Muscle layer of colon (tissue), 2 donors: ENCODE measurements around the gene TYRO3.
A peak's percentile ranks its signal among the peaks of the same experiment; 100 is the strongest.

Source experiments
- H3K27ac ChIP-seq: one replicate; pipeline ENCODE4 v1.7.0; 2013; ENCODE audit warnings: low read depth, mild to moderate bottlenecking, low read length, moderate library complexity
- H3K27me3 ChIP-seq, 2 donors: one replicate each; pipeline ENCODE4 v1.7.0; 2013; ENCODE audit warnings: low read length in 2 of 2, mild to moderate bottlenecking in 2 of 2; ENCODE audit not compliant: insufficient read depth in 2 of 2, control insufficient read depth in 1 of 2
- H3K36me3 ChIP-seq: one replicate; pipeline ENCODE4 v1.7.0; 2013; ENCODE audit warnings: mild to moderate bottlenecking, low read length; ENCODE audit not compliant: insufficient read depth
- H3K4me1 ChIP-seq: one replicate; pipeline ENCODE4 v1.7.0; 2013; ENCODE audit warnings: mild to moderate bottlenecking, low read length; ENCODE audit not compliant: insufficient read depth
- H3K4me3 ChIP-seq, 2 donors: one replicate each; pipeline ENCODE4 v1.7.0; 2013; ENCODE audit warnings: low read length in 2 of 2, low read depth in 1 of 2, mild to moderate bottlenecking in 1 of 2, moderate library complexity in 1 of 2
- H3K9ac ChIP-seq: one replicate; pipeline ENCODE4 v1.7.0; 2013; ENCODE audit warnings: low read length
- H3K9me3 ChIP-seq: one replicate; pipeline ENCODE4 v1.7.0; 2013; ENCODE audit warnings: mild to moderate bottlenecking, low read length
- donor health status: abdominal sarcoma.
- donor health status: Adenocarcinoma of cecum.

TYRO3 gene

GRCh38 chr15:41554915-41555314, 4.1 kb upstream of the TYRO3 start:
- Histone ChIP-seq H3K4me3 (no peak overlapping the region), H3K27ac (no peak overlapping the region), H3K36me3 (no peaks in the 10 kb centered on the region), H3K9ac (no peak overlapping the region), H3K4me1 (peaks cover 6% of the 10 kb centered on the region), H3K9me3 (no peaks in the 10 kb centered on the region), H3K27me3 (no peaks in the 10 kb centered on the region)

- H3K36me3 ChIP-seq = no peaks in the 10 kb centered on the region
- H3K4me3 ChIP-seq = no peak overlapping the region
- H3K9me3 ChIP-seq = no peaks in the 10 kb centered on the region
- peaks cover 6% of the 10 kb centered on the region for H3K4me1 ChIP-seq
- H3K27me3 ChIP-seq = no peaks in the 10 kb centered on the region
- no peak overlapping the region for H3K9ac ChIP-seq
- H3K27ac ChIP-seq = no peak overlapping the region
Measured at GRCh38 chr15:41556677-41557076, 2.3 kb upstream of the TYRO3 start.

DNA sequence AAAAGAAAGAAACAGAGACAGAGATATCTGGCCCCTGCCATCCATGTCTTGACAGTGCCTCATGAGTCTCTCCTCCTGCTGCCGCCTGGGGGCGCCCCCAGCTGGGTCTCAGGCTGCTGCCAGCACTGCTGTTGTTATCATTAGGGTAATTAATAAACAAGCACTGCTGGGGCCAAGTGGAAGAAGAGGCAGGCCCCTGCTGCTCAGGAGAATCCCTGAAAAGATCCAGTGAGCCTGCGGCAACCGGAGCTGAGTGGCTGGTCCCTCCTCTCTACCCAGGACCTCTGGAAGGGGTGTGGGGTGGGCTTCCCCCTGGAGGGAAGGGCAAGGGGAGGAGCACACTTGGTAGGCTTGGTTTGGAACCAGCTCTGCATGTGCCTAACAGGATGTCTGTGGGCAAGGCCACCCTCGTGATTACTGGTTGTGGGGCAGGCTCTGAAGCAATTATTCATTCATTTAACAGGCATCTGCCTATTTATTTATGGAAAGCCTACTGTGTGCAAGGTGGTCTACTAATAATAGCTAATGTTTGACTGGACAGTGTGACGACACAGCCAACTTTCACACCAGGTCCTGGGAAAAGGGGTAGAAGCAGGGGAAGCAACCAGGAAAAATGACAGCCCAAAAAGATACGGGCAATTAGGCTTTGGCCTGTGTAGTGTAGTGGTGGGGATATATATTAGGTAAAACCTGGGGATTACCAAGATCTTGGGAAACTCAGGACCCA, 1.2 kb upstream of the TYRO3 start:
- Histone ChIP-seq H3K27ac (no peak overlapping the region), H3K9me3 (no peaks in the 10 kb centered on the region), H3K27me3 (no peaks in the 10 kb centered on the region), H3K36me3 (no peaks in the 10 kb centered on the region), H3K4me3 (peak overlapping the region in 1 of 2 donors; percentile 61), H3K9ac (no peak overlapping the region), H3K4me1 (peaks cover 6% of the 10 kb centered on the region)

DNA sequence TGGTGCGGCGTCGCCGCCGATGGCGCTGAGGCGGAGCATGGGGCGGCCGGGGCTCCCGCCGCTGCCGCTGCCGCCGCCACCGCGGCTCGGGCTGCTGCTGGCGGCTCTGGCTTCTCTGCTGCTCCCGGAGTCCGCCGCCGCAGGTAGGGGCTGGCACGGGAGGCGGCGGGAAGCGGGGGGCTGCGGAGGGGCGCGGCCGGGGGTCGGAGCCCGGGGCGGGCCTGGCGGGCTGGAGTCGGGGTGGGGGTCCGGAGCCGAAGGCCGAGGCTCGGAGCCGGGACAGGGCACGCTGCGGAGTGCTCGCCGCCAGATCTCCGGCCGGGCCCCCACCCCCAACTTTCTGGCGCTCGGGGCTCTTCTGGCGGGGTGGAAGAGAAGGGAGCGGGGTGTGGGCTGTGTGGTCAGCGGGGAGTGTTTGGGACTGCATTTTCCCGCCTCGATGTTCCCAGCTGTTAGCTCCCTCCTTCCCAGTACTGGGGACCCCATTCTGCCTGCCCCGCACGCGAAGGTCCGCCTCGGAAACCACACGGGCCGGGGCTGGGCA, 299 bp downstream of the TYRO3 start:
- H3K27ac ChIP-seq = no peak overlapping the region
- no peaks in the 10 kb centered on the region for H3K9me3 ChIP-seq
- no peaks in the 10 kb centered on the region for H3K36me3 ChIP-seq
- no peaks in the 10 kb centered on the region for H3K27me3 ChIP-seq
- H3K4me1 ChIP-seq = peaks cover 6% of the 10 kb centered on the region
- H3K4me3 ChIP-seq = peak overlapping the region; percentile 43 to 58
- H3K9ac ChIP-seq = peak overlapping the region; percentile 44

DNA sequence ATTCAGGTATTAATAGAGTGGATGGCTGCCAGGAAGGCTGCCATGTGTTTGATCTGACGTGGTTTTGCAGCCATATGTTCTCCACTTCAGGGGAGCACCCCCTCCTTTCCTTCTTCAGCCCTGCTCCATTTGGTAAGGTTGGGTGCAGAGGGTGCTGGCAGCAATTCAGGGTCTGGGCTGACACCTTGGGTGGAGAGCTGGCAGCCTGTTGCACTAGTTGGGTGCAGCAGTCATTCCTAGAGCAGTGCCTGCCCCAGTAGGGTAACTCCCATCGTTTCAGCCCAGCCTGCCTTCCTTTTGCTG, 1.5 kb downstream of the TYRO3 start:
- Histone ChIP-seq H3K27me3 (no peaks in the 10 kb centered on the region), H3K9ac (no peak overlapping the region), H3K27ac (no peak overlapping the region), H3K4me3 (no peak overlapping the region), H3K4me1 (peaks cover 6% of the 10 kb centered on the region), H3K36me3 (no peaks in the 10 kb centered on the region), H3K9me3 (no peaks in the 10 kb centered on the region)

- H3K27ac ChIP-seq = no peak overlapping the region
- no peak overlapping the region for H3K4me3 ChIP-seq
- H3K9ac ChIP-seq = no peak overlapping the region
- no peaks in the 10 kb centered on the region for H3K27me3 ChIP-seq
- H3K9me3 ChIP-seq = no peaks in the 10 kb centered on the region
- peaks cover 6% of the 10 kb centered on the region for H3K4me1 ChIP-seq
- no peaks in the 10 kb centered on the region for H3K36me3 ChIP-seq
Measured at GRCh38 chr15:41561104-41561776, 2.2 kb downstream of the TYRO3 start.

GRCh38 chr15:41561777-41562145, 2.7 kb downstream of the TYRO3 start:
- Histone ChIP-seq H3K27ac (no peak overlapping the region), H3K27me3 (no peaks in the 10 kb centered on the region), H3K9ac (no peak overlapping the region), H3K4me1 (peaks cover 6% of the 10 kb centered on the region), H3K36me3 (no peaks in the 10 kb centered on the region), H3K4me3 (no peak overlapping the region), H3K9me3 (no peaks in the 10 kb centered on the region)

GRCh38 chr15:41562244-41562643, 3.2 kb downstream of the TYRO3 start:
- no peaks in the 10 kb centered on the region for H3K36me3 ChIP-seq
- H3K4me1 ChIP-seq = peaks cover 6% of the 10 kb centered on the region
- H3K9me3 ChIP-seq = no peaks in the 10 kb centered on the region
- H3K27ac ChIP-seq = no peak overlapping the region
- H3K27me3 ChIP-seq = no peaks in the 10 kb centered on the region
- H3K9ac ChIP-seq = no peak overlapping the region
- H3K4me3 ChIP-seq = no peak overlapping the region

DNA sequence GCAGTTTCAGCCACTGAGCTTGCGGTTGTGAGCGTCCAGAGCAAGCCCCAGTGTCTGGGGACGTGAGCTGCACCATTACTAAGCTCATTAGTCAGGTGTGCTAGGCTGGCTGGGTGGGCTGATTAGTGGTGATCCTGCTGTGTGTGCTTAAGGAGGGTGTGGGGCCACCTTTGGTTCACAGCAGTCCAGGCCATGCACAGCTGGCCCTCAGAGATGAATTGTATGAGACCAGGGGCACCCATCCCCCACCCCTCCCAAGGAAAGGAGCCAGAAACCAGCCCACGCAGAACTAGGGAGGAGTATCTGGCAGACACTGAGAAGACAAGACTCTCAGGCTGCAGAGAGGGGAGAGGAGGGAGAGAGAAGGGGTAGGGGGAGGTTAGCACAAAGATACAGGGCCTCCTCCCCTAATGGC, 3.8 kb downstream of the TYRO3 start:
- no peak overlapping the region for H3K27ac ChIP-seq
- no peaks in the 10 kb centered on the region for H3K9me3 ChIP-seq
- peaks cover 6% of the 10 kb centered on the region for H3K4me1 ChIP-seq
- H3K4me3 ChIP-seq = no peak overlapping the region
- H3K27me3 ChIP-seq = no peaks in the 10 kb centered on the region
- H3K36me3 ChIP-seq = no peaks in the 10 kb centered on the region
- no peak overlapping the region for H3K9ac ChIP-seq

GRCh38 chr15:41564286-41564959, 5.4 kb downstream of the TYRO3 start:
- Histone ChIP-seq H3K4me3 (no peak overlapping the region), H3K27ac (no peak overlapping the region), H3K9ac (no peak overlapping the region), H3K27me3 (no peaks in the 10 kb centered on the region), H3K4me1 (no peaks in the 10 kb centered on the region), H3K36me3 (no peaks in the 10 kb centered on the region), H3K9me3 (no peaks in the 10 kb centered on the region)

DNA sequence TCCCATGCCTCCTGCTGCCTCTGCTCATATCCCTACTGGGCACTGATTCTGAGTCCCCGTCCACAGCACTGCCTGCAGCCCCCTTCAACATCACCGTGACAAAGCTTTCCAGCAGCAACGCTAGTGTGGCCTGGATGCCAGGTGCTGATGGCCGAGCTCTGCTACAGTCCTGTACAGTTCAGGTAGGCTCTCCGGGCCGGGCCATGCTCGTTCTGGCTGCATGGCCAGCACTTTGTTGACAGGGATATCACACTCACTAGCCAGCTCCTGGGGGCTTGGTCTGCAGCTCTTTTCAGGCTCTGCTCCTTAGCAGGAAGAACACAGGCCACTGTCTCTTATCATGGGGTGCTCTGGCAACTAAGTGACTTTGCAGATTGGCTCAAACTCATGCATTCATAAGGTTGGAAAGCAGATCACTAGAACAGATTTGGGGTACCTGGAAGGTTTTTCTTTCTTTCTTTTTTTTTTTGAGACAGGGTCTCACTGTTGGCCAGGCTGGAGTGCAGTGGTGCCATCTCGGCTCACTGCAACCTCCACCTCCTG, 6.0 kb downstream of the TYRO3 start:
- H3K9me3 ChIP-seq = no peaks in the 10 kb centered on the region
- no peaks in the 10 kb centered on the region for H3K4me1 ChIP-seq
- H3K36me3 ChIP-seq = no peaks in the 10 kb centered on the region
- H3K27ac ChIP-seq = no peak overlapping the region
- H3K9ac ChIP-seq = no peak overlapping the region
- H3K4me3 ChIP-seq = no peak overlapping the region
- H3K27me3 ChIP-seq = no peaks in the 10 kb centered on the region
